ENCODE results near the gene FABP6. TPM values are rescaled to one million over a fixed set of nuclear protein-coding genes. Genes with fewer than 3 reads are reported as not detected.

The FABP6 gene
- total RNA-seq, 1 experiment from 2014 or later = 5.2 TPM

GRCh38 chr5:160180931-160181330 lies 48.4 kb upstream of the FABP6 start:
- H2AK5ac ChIP-seq (ENCODE audit: insufficient read length, low read length) = no peak overlapping the region
- no peak for TF ChIP-seq CTCF (conservative IDR thresholded peaks at IDR 0.05)
- H4K8ac ChIP-seq (replicated peaks; ENCODE audit: insufficient read length, low read depth, low read length) = no peak overlapping the region
- peaks cover 2% of the 10 kb centered on the region for H3K9me3 ChIP-seq (ENCODE audit: control insufficient read depth, low read depth, low read length)
- no peak overlapping the region for H3K27ac ChIP-seq (ENCODE audit: insufficient read length, low read depth, low read length)
- Mint-ChIP-seq H3K9me3 (peaks cover 7 to 10% of the 10 kb centered on the region in 2 experiments), H3K4me3 (no peak overlapping the region), H3K27ac (no peak overlapping the region), H3K4me1 (peaks cover 25 to 26% of the 10 kb centered on the region in 2 experiments), H3K36me3 (ENCODE audit: insufficient read depth in 1 of 3, low read depth in 3 of 3) (peaks cover 6 to 8% (median 7%) of the 10 kb centered on the region in 3 experiments), H3K27me3 (ENCODE audit: low read depth) (peaks cover 3% of the 10 kb centered on the region; the same call in 1 of the 2 replicates)
- H2BK5ac ChIP-seq (ENCODE audit: insufficient read length, low read length) = no peak overlapping the region
- no peak overlapping the region for H4K91ac ChIP-seq (ENCODE audit: insufficient read length, low read depth, low read length)
- H4K20me1 ChIP-seq (ENCODE audit: control insufficient read depth, insufficient read depth, insufficient read length) = no peaks in the 10 kb centered on the region
- H3K4me1 ChIP-seq (ENCODE audit: insufficient read depth, low read length) = peaks cover 3% of the 10 kb centered on the region; the same call in 1 of the 2 replicates
- no peak overlapping the region for H3T11ph ChIP-seq (ENCODE audit: low read length)
- H3K79me2 ChIP-seq (ENCODE audit: insufficient read depth, low read length) = 0 out of 2 replicates have a peak, but pooled peaks cover 2% of the 10 kb centered on the region
- WGBS (ENCODE audit: extremely low coverage, insufficient read length, low lambda C conversion rate) = no CpG with 5 or more reads among the region's 3 CpGs
- no peaks in the 10 kb centered on the region for H3K27me3 ChIP-seq (ENCODE audit: insufficient read depth, low read length)
- H4K5ac ChIP-seq (ENCODE audit: insufficient read length, low read depth, low read length) = no peak overlapping the region
- no peak overlapping the region for H3K56ac ChIP-seq (ENCODE audit: insufficient read length, low read depth, low read length)
- H2BK20ac ChIP-seq (ENCODE audit: low read depth, low read length, poor library complexity, severe bottlenecking) = no peak overlapping the region
- DNase-seq = no peak
- H3K4ac ChIP-seq (ENCODE audit: low read depth, low read length) = no peak overlapping the region
- no peak overlapping the region for H3K4me2 ChIP-seq (ENCODE audit: insufficient read depth, insufficient read length, low read length)
- H2BK120ac ChIP-seq (ENCODE audit: low read depth, low read length, poor library complexity, severe bottlenecking) = no peak overlapping the region
- no peaks in the 10 kb centered on the region for H3K79me1 ChIP-seq (ENCODE audit: insufficient read depth, low read depth, low read length, poor library complexity, severe bottlenecking)
- no peak overlapping the region for H2AFZ ChIP-seq (ENCODE audit: low read length)
- H2BK12ac ChIP-seq (ENCODE audit: insufficient read length, low read depth, low read length) = no peak overlapping the region
- H3K14ac ChIP-seq (ENCODE audit: insufficient read depth, low read length) = no peak overlapping the region
- H3K23ac ChIP-seq (ENCODE audit: insufficient read length, low read depth, low read length) = no peak overlapping the region
- no peaks in the 10 kb centered on the region for H3K23me2 ChIP-seq (ENCODE audit: insufficient read length, low read depth, low read length, poor library complexity, severe bottlenecking)
- H3K18ac ChIP-seq (ENCODE audit: insufficient read length, low read depth, low read length) = no peak overlapping the region
- no peak overlapping the region for H3K9ac ChIP-seq (ENCODE audit: extremely low read depth, insufficient read length, low read length)
- H2BK15ac ChIP-seq (ENCODE audit: low read depth, low read length) = no peak overlapping the region

All from H9 (cell line).